Omental fat pad (tissue), 4 donors: ENCODE results near the gene SPEN. TPM values are rescaled to one million over a fixed set of nuclear protein-coding genes. Genes with fewer than 3 reads are reported as not detected.

ENCODE experiments used
- ATAC-seq: fragments of 150-250 bp; one replicate; pipeline ENCODE4 v1.9.1; 2016; ENCODE audit warnings: mild to moderate bottlenecking, moderate library complexity; ENCODE audit not compliant: low FRiP score
- DNase-seq: peaks from one replicate; pipeline ENCODE4 v3.0.0-alpha.2; 2019; ENCODE audit warnings: low spot score
- CTCF ChIP-seq, 3 donors: fragments of 450-650 bp; IDR thresholded peaks; one replicate each; pipeline ENCODE4 v1.5.1; 2016 to 2017; ENCODE audit warnings: antibody characterized with exemption in 3 of 3, mild to moderate bottlenecking in 3 of 3, moderate library complexity in 2 of 3
- total RNA-seq, 4 donors: library from RNA; depleted of rRNA; stranded (reverse); fragments of >200 nt; gene quantifications; one replicate each; pipeline ENCODE4 v1.1.0, GENCODE V29; 2016

SPEN gene
- total RNA-seq, 4 donors from 2014 or later = 33.4 to 64.0 (median 51.5) TPM

- no peak for TF ChIP-seq CTCF (IDR thresholded peaks at IDR 0.05)
- ATAC-seq (no peak), DNase-seq (no peak)
Observed at GRCh38 chr1:15852036-15852827, 4.7 kb downstream of the SPEN start.

- TF ChIP-seq CTCF (IDR thresholded peaks at IDR 0.05) = no peak
- no peak for DNase-seq
- ATAC-seq = no peak
Observed at GRCh38 chr1:15852828-15853302, 5.4 kb downstream of the SPEN start.

GRCh38 chr1:15856888-15857287 lies 9.4 kb downstream of the SPEN start:
- no peak for TF ChIP-seq CTCF (IDR thresholded peaks at IDR 0.05)
- ATAC-seq (no peak), DNase-seq (no peak)

GRCh38 chr1:15858069-15858670 lies 10.7 kb downstream of the SPEN start:
- no peak for TF ChIP-seq CTCF (IDR thresholded peaks at IDR 0.05)
- ATAC-seq (no peak), DNase-seq (no peak)

- no peak for TF ChIP-seq CTCF (IDR thresholded peaks at IDR 0.05)
- DNase-seq (no peak), ATAC-seq (no peak)
Observed at GRCh38 chr1:15858672-15859372, 11.3 kb downstream of the SPEN start.

- TF ChIP-seq CTCF (IDR thresholded peaks at IDR 0.05) = no peak
- ATAC-seq (no peak), DNase-seq (no peak)
Observed at GRCh38 chr1:15863156-15863901, 15.8 kb downstream of the SPEN start.
